GM18520 (cell line): ENCODE data around the gene BIVM.
A peak's percentile ranks its signal among the peaks of the same experiment; 100 is the strongest.

ENCODE experiments used
- ATAC-seq: cut with Tn5 transposase; IDR thresholded peaks from one replicate; pipeline ENCODE4 v1.9.1; 2021; ENCODE audit not compliant: unreplicated experiment

The BIVM gene

DNA sequence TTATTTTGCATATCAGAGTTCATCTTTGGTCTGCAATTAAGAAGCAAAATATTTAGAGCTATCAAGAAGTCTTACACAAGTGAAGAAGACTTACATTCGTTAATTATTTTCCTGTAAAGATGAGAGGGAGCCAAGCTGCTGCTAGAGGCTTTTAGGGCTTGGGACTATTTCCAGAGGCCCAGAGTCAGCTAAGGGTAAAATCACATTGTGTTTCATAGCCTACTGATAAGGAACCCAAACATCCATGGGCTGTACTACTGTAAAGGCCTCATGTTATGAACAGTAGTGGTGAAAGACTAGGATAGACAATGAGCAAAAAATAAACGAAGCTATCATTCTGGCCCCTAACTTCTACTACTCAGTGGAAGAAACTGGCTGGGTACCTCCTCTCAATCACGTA lies 14.4 kb upstream of the BIVM start:
- no peak for ATAC-seq

DNA sequence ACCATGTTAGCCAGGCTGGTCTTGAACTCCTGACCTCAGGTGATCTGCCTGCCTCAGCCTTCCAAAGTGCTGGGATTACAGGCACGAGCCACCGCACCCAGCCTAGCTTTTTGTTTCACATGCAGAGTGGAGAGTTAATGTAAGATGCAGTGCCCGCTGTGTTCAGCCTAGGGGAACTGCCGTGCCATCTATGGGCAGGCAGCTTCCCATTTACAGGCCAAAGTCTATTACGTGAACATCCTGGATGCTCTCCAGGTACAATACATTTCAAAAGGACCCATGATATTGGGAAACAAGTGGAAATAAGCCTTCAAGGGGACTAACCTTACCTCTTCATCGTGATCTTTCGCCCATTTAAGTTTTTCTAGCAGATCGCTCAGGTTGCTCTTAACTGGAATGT lies 10.2 kb upstream of the BIVM start:
- no peak for ATAC-seq

DNA sequence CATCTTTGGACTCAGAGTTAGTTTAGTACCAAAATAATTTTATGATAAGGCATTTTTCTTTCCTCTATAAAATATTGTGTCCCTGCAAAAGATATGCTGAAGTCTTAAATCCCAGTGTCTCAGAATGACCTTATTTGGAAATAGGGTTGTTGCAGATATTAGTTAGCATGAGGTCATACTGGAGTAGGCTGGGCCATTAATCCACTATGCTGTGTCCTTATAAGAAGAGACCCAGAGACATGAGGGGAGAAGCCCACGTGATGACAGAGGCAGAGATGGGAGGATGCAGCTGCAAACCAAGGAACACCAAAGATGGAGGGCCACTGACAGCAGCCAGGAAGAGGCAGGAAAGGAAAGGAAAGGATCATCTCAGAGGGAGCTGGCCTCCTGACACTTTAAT lies 6.5 kb upstream of the BIVM start:
- ATAC-seq, result no peak

GRCh38 chr13:102793611-102794355 lies 5.1 kb upstream of the BIVM start:
- no peak for ATAC-seq

- ATAC-seq, result no peak
Measured at GRCh38 chr13:102799426-102800144, 666 bp downstream of the BIVM start.

DNA sequence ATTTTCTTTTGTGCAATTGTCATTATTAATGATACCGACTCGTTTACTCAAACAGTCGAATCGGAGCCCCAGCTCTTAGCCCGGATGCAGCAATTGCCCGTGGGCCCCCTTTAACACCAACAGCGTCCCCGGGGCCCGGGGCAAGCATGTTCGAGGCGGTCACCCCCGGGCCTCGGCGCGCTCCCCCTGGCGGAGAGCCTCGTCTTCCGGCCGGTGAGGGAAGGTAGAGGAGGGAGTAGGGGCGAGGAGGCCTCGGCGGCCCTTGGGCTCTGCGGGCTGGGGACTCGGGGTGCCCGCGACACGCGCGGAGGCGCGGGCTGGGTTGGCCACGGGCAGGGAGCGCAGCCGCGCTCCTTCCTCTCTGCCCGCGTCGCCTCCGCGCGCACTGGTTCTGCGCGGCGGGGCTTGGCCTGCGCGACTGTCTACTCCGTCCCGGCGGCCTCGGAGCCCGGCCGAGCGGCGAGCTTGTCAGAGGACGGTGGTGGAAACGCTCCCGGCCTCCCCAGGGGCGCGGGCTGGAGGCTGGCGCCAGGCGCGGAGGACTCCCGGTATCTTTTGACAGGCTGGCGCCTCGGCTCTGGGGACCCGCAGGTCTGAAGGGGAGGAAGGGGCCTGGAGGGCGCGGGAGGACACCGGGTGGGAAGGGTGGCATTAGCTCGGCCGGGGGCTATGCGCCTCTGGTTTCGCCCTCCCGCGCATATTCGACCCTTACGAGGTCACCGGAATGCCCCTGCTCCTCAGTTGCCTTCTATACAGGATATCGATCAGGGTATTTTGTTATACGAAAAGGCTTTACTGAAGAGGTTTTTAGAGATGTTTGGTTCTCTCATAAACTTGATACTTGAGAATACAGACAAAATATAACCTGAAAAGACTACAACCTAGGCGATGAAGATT lies 1.5 kb downstream of the BIVM start:
- peak; percentile 78 for ATAC-seq

- no peak for ATAC-seq
Measured at GRCh38 chr13:102805680-102806079, 6.8 kb downstream of the BIVM start.

GRCh38 chr13:102807699-102808098 lies 8.8 kb downstream of the BIVM start:
- no peak for ATAC-seq

GRCh38 chr13:102812611-102813287 lies 13.8 kb downstream of the BIVM start:
- ATAC-seq, result no peak

DNA sequence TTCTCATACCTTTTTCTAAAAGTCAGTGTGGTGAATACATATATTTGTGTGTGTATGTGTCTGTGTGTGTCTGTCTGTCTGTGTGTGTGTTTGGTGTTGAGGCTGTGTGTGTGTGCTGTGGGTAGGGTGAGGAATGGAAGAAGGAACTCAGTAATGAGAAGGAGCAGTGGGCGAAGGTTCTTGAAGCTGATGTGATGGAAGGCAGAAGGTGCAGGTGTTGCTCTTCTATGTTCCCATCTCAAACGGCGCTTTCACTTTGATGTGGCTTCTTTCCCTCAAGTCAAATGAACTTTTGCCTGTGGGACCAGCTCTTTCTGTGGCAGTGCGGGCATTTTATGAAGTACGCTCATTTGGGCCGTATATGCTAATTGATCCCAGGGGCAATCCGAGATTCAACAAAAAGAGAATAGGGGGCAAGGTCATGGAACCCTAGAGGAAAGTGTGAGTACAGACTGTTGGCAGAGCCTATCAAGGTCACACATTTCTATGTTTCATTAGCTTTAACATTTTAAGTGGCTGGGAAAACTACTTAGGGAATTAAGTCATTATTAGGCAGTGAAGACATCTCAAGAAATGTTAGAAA lies 15.2 kb downstream of the BIVM start:
- no peak for ATAC-seq

DNA sequence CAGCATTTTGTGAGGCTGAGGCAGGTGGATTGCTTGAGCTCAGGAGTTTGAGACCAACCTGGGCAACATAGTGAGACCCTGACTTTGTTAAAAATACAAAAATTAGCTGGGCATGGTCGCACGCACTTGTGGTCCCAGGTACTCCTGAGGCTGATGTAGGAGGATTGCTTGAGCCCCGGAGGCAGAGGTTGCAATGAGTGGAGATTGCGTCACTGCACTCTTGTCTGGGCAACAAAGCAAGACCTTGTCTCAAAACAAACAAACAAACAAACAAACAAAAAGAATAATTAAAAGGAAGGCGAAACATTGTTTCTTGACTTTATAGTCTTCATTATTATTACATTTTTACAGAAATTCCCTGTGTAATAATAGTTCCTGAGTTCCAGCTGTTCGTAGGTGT lies 15.9 kb downstream of the BIVM start:
- ATAC-seq, result no peak

DNA sequence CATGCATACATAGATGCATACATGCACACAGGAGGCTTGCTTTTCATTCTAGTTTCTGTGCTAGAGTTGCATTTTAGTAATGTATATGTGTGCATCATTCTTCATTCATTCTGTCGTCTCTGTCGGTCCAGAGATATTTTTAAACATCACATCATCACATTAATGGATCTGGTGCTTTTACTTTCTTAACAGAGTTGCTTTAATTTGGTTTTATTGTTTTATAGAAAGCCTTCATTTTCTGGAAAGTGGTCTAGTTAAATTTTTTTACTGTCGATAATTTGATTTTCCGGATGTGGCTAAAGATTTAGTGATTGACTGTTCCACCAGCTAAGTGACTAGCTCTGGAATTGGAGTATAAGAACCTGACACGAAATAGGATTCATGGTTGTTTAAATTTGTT lies 16.9 kb downstream of the BIVM start:
- ATAC-seq, result no peak

DNA sequence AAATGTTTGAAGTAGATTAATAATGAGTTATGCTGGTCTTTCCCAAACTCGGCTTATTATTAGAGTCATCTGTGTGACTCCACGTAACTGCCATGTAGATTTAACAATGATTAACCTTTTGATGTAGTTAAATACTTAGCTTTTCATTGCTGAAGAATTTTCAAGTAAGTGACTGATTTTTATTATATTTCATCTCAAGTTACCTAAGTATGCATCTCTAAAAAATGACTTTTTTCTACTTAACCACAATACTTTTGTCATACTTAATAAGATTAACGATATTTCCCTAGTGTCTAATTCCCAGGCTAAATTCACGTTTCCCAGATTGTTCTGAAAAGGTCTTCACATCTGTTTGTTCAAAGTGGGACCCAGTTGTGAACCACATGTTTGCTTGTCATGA lies 17.8 kb downstream of the BIVM start:
- ATAC-seq, result no peak

DNA sequence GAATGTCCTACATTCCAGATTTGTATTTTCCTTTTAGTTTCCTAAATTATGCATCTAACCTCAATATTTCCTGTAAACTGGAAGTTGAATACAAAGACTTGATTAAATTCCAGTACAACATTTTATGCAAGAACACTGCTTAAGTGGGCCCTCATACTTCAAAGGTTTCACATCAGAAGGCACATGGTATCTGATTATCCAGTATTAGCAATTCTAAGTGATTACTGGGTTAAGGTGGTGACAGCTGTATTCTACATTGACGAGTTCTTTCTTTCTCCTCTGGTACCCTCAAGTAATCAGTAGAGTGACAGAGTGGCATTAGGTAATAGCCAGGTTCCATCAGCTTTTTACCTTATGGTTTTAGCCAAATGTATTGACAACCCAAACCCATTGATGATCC lies 18.3 kb downstream of the BIVM start:
- no peak for ATAC-seq

GRCh38 chr13:102817907-102818306 lies 19.0 kb downstream of the BIVM start:
- ATAC-seq, result no peak

DNA sequence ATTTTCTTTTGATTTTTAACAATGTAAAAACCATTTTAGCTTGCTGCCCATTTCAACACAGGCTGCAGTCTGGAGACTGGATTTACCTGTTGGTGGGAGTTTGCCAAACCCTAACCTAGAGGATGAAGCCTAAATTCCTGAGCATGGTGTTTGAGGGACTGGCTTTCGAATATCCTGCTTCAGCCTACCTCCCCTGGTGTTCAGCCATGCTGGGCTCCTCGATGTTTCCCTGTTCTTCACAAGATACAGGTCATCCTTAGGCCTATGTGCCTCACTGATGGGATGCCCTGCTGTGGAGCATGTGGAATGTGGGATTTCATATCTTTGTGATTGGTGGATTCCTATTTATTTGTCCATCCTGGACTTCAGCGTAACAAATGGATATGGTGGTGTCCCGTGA lies 26.5 kb downstream of the BIVM start:
- no peak for ATAC-seq

- no peak for ATAC-seq
Measured at GRCh38 chr13:102825921-102826706, 27.2 kb downstream of the BIVM start.

DNA sequence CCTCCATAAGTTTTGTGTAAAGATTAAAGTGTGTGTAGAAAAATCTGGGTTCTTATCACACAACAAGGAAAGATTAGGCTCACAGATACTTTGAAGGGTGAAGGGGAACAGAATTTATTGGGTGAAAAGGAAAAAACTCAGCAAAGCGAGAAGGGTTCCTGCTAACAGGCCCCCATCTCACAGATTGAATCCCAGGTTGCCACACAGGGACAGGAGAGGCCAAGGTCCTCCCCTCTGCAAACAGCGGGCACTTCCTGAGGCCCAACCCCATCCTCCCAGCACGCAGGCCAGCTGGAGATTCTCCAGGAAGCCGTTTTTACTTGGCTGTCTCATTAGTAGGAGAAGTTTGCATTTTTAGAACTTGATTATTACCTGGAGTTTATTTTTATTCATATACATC lies 31.7 kb downstream of the BIVM start:
- no peak for ATAC-seq

DNA sequence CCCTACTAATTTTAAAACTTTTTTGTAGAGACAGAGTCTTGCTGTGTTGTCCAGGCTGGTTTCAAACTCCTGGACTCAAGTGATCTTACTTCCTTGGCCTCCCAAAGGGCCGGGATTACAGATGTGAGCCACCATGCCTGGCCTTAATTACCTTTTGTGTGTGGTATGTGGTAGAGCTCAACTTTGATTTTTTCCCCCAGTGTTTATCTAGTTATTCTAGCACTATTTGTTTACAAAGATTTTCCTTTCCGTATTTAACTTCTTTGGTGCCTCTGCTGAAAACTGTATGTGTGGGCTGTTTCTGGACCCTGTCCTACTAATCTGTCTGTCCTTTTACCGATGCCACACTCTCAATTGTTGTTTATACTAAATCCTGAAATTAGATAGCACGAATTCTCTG lies 37.6 kb downstream of the BIVM start:
- no peak for ATAC-seq

DNA sequence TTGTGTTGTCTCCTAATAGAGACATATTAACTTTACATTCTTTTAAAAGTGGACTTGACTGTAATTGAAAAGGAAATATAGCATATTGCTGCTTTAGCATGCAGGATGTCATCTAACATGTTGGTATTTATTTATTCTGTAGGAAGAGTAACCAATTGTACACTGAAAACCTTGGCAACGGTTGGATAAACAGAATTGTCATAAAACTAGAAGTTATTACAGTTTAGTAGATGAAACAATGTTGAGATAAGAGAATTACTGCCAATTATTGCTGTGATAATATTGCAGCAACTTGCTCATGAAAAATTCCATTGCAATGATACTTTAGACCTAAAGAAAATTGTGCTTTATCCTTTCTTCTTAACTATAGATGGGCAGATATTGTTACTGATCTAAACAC lies 39.4 kb downstream of the BIVM start:
- no peak for ATAC-seq
